GM21528 (cell line): ENCODE data around the gene SEH1L.
"Not testable (repeated sequence)": the region's sequence is repeated elsewhere in the genome, so short reads cannot be mapped to it uniquely, and the experiment has no call there.

Source experiments
- ATAC-seq: cut with Tn5 transposase; IDR thresholded peaks from one replicate; pipeline ENCODE4 v1.9.1; 2021; ENCODE audit warnings: mild to moderate bottlenecking, moderate library complexity; ENCODE audit not compliant: unreplicated experiment, low FRiP score

The SEH1L gene

GRCh38 chr18:12993439-12993838, 45.6 kb downstream of the SEH1L start:
- no peak for ATAC-seq

- no peak for ATAC-seq
Measured at GRCh38 chr18:12995424-12995823, 47.6 kb downstream of the SEH1L start.

GRCh38 chr18:12995952-12996477, 48.2 kb downstream of the SEH1L start:
- no peak for ATAC-seq

- ATAC-seq, result no peak
Measured at GRCh38 chr18:12996661-12997292, 49.0 kb downstream of the SEH1L start.

GRCh38 chr18:12997330-12997729, 49.5 kb downstream of the SEH1L start:
- not testable (repeated sequence) for ATAC-seq

- no peak for ATAC-seq
Measured at GRCh38 chr18:12998332-12999060, 50.7 kb downstream of the SEH1L start.

- no peak for ATAC-seq
Measured at GRCh38 chr18:13003466-13003896, 55.7 kb downstream of the SEH1L start.

- ATAC-seq, result no peak
Measured at GRCh38 chr18:13004396-13004795, 56.6 kb downstream of the SEH1L start.

- no peak for ATAC-seq
Measured at GRCh38 chr18:13005289-13005688, 57.5 kb downstream of the SEH1L start.

- ATAC-seq, result no peak
Measured at GRCh38 chr18:13006531-13007247, 58.9 kb downstream of the SEH1L start.

- no peak for ATAC-seq
Measured at GRCh38 chr18:13007248-13007560, 59.4 kb downstream of the SEH1L start.

- no peak for ATAC-seq
Measured at GRCh38 chr18:13011719-13012118, 63.9 kb downstream of the SEH1L start.

GRCh38 chr18:13014232-13014631, 66.4 kb downstream of the SEH1L start:
- no peak for ATAC-seq

GRCh38 chr18:13014818-13015217, 67.0 kb downstream of the SEH1L start:
- no peak for ATAC-seq

GRCh38 chr18:13017247-13017875, 69.5 kb downstream of the SEH1L start:
- no peak for ATAC-seq

- no peak for ATAC-seq
Measured at GRCh38 chr18:13018374-13018773, 70.6 kb downstream of the SEH1L start.

GRCh38 chr18:13019301-13019700, 71.5 kb downstream of the SEH1L start:
- no peak for ATAC-seq

- ATAC-seq, result no peak
Measured at GRCh38 chr18:13022644-13023043, 74.8 kb downstream of the SEH1L start.

- no peak for ATAC-seq
Measured at GRCh38 chr18:13025233-13025632, 77.4 kb downstream of the SEH1L start.

GRCh38 chr18:13026583-13027270, 78.9 kb downstream of the SEH1L start:
- no peak for ATAC-seq
